ENCODE data around the gene TMEM269. TPM values are rescaled to one million over a fixed set of nuclear protein-coding genes. Genes with fewer than 3 reads are reported as not detected.

TMEM269 gene
- total and polyA plus RNA-seq, 2 donors (not counting 1 experiment from before 2014, with no cell fraction given): 0.21 to 0.47 TPM

GRCh38 chr1:42847721-42848460 lies 63.1 kb downstream of the TMEM269 start:
- no peak overlapping the region for H3K27ac ChIP-seq (ENCODE audit: low read length in 2 of 2)
- H3K4me3 ChIP-seq (ENCODE audit: control extremely low read depth in 1 of 5, extremely low read depth in 1 of 5, insufficient read depth in 1 of 5, low read depth in 2 of 5, low read length in 4 of 5): peak overlapping the region in 1 of 5 experiments; percentile 90
- no peak overlapping the region for H2AFZ ChIP-seq (ENCODE audit: insufficient read depth, low read depth, low read length, poor library complexity, severe bottlenecking)
- intact Hi-C loops (cut with micrococcal nuclease): loop anchor here (2.0 to 5.0 kb wide), 5 partner anchors 74 to 811 kb away; partner anchors contain the start of genes CDC20, PPCS, YBX1 and ZMYND12
- H3K36me3 ChIP-seq (replicated peaks in 1 of 2; ENCODE audit: control extremely low read depth in 1 of 2, control insufficient read depth in 1 of 2, extremely low read depth in 1 of 2, insufficient read depth in 2 of 2, low read length in 1 of 2): peaks cover 0 to 5% of the 10 kb centered on the region in 2 experiments
- no peak overlapping the region for H3K9ac ChIP-seq (ENCODE audit: low read length)
- H3K79me2 ChIP-seq (ENCODE audit: control insufficient read depth, insufficient read depth, low read length): peaks cover 12% of the 10 kb centered on the region
- Mint-ChIP-seq H3K27ac (peak overlapping the region; percentile 23), H3K27me3 (no peaks in the 10 kb centered on the region), H3K4me1 (peaks cover 59% of the 10 kb centered on the region), H3K9me3 (ENCODE audit: insufficient read depth) (no peaks in the 10 kb centered on the region), H3K4me3 (peak overlapping the region; percentile 95)
- CTCF ChIA-PET: interaction anchor here (1.9 to 3.4 kb wide), 4 partner anchors 9 to 225 kb away, joined by 7 to 27 read pairs (median 10); partner anchors contain the start of genes C1orf50 and P3H1
- POLR2A ChIA-PET: no interaction called here
- peaks cover 28 to 38% of the 10 kb centered on the region in 2 donors for H3K4me1 ChIP-seq (ENCODE audit: control insufficient read depth in 2 of 2, insufficient read depth in 2 of 2, low read length in 2 of 2)
- H4K20me1 ChIP-seq (ENCODE audit: control insufficient read depth, insufficient read depth, low read length, poor library complexity, severe bottlenecking): no peaks in the 10 kb centered on the region
- no peak for ATAC-seq (ENCODE audit: low read depth)
- H3K27me3 ChIP-seq (replicated peaks in 1 of 4; ENCODE audit: control extremely low read depth in 1 of 4, control insufficient read depth in 3 of 4, insufficient read depth in 4 of 4, low read length in 3 of 4): no peaks in the 10 kb centered on the region
- H3K4me2 ChIP-seq (replicated peaks; ENCODE audit: low read depth, low read length, poor library complexity, severe bottlenecking): peak overlapping the region; percentile 87
- H3K9me3 ChIP-seq (ENCODE audit: control extremely low read depth in 1 of 3, control insufficient read depth in 2 of 3, insufficient read depth in 1 of 3, low read length in 2 of 3): peaks cover 0 to 10% (median 0%) of the 10 kb centered on the region in 3 donors
- DNase-seq: no peak
- no CpG with 5 or more reads among the region's 6 CpGs for WGBS (ENCODE audit: insufficient coverage)
- TF ChIP-seq EZH2 (IDR thresholded peaks at IDR 0.05; ENCODE audit: borderline replicate concordance, insufficient read depth, low read depth, low read length, poor library complexity, severe bottlenecking) (no peak), CTCF (IDR thresholded peaks at IDR 0.05) (no peak)

Measured in B cell (primary cell).